KBM-7 (cell line): ENCODE results near the gene SYT13.

Experiments used
- DNase-seq: peaks from one replicate; pipeline ENCODE4 v3.0.0-alpha.2; 2015
- in situ Hi-C: fragments of 300-500 bp; cut with MboI; formaldehyde crosslinking; loops from 2 replicates; pipeline ENCODE4 v1.14.3; 2020; ENCODE audit warnings: low sequenced_read_pairs, low pct_unique_long_range_greater_than_20kb, mixed read lengths

Gene SYT13

DNA sequence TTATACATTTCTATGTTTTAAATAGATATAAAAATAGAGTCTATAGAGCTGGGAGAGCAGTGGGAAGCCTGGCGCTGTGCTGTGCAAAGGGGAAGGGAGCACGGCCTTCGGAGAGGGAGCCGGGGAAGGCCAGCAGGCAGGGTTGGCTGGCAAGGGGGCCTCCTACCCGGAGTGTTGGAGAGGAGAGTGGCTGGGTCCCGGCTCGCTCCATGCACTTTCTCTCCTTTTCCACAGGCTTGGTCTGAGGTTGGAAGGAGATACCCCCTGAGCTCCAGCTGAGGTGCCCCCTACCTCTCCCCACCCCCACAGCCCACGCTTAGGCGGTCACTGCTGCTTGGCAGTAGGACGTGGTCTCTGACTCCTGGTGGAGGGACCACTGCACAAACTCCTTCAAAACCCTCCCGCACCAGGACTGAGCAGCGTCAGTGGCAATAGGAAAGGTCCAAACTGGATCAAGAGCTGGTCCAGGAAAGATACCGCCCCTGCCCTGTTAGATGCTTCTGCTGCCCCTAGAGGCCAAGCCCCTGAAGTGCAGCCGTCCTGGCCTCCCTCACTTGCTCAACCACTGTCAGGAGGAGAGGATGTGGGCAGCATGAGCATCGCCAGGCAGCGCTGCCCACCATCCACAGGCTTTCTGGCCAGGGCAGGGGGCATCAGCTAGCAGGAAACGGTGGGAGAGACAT is 52.9 kb downstream of the SYT13 start:
- DNase-seq: peak; percentile 79
- in situ Hi-C loops: no loop called here

DNA sequence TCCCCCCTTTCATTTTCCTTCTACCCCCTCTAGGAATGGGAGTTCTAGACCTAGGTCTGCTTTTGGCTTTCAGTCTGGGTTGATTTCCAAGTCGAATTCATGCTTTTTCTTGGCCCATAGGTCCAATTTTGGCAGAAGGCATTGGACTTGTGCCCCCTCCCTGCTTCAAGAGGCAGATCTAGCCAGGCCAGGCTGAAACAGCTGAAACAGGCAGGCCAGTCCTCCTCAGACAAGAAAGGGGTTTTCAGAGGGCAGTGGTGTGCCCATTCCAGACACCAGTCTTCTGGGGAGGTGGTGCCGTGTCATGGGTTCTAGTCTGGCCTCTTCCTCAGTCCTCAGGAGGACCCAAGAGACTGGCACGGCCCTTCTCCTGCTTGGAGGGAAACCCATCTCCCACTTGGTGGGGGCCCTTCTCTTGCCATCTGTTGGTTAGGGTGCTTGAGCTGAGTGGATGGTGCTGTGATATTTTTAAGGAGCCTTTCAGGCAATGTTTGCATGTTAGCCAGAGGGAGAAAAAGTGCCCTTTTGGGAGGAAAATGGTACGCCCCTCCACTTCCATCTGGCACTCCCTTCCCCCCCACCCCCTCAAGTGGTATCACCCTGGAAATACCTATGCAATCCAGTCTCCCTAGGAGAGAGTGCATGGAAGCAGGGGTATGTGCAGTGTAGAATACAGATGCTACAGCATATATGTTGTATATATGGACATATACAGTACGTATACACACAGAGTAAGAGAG is 53.6 kb downstream of the SYT13 start:
- in situ Hi-C loops: no loop called here
- DNase-seq: no peak

DNA sequence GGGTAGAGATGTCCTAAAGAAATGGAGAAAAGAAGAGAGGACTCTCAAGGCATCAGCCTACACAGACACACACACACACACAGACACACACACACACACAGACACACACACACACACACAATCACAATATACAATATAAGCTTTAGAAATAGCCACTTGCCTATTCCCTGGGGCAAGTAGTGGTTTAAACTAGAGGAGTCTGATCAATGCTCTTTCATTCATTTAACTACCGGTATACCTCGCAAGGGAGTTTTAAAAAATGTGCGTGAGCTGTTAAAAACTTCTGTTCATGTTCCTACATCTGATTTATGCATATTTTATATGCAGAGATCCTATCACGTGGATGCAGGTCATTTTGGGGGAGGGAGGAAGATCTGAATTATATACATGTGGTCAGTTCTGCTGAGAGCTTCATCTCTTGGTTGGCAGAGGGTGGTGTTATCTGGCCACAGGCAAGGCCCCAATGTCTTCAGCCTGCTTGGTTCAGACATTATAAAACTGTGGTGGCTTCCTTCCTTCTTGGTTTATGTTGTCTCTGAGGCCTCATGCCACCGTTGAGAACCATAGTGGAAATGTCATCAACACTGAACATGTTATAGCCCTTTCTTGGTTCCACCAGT is 56.6 kb downstream of the SYT13 start:
- DNase-seq: no peak
- in situ Hi-C loops: no loop called here

DNA sequence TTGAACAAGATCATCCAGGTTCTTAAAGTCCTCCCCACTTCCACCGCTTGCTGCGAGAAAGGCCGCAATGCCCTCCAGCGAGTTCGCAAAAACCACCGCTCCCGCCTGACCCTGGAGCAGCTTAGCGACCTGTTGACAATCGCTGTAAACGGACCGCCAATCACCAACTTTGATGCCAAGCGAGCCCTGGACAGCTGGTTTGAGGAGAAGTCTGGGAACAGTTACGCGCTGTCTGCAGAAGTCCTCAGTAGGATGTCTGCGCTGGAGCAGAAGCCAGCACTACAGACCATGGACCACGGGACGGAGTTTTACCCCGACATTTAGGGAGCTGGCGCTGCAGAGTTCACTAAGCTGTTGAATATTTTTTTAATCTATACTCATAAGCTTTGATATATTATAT is 58.3 kb downstream of the SYT13 start:
- in situ Hi-C loops: no loop called here
- DNase-seq: no peak

DNA sequence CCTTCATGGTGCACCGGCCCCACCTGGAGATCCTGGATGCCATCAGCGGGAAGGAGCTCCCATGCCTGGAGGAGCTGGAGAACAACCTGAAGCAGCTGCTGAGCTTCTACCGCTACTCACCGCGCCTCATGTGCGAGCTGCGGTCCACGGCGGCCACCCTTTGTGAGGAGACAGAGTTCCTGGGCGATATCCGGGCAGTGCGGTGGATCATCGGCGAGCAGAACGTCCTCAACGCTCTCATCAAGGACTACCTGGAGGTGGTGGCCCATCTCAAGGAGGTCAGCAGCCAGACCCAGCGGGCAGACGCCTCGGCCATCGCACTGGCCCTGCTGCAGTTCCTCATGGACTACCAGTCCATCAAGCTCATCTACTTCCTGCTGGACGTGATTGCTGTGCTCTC is 59.2 kb downstream of the SYT13 start:
- DNase-seq: no peak
- in situ Hi-C loops: no loop called here

DNA sequence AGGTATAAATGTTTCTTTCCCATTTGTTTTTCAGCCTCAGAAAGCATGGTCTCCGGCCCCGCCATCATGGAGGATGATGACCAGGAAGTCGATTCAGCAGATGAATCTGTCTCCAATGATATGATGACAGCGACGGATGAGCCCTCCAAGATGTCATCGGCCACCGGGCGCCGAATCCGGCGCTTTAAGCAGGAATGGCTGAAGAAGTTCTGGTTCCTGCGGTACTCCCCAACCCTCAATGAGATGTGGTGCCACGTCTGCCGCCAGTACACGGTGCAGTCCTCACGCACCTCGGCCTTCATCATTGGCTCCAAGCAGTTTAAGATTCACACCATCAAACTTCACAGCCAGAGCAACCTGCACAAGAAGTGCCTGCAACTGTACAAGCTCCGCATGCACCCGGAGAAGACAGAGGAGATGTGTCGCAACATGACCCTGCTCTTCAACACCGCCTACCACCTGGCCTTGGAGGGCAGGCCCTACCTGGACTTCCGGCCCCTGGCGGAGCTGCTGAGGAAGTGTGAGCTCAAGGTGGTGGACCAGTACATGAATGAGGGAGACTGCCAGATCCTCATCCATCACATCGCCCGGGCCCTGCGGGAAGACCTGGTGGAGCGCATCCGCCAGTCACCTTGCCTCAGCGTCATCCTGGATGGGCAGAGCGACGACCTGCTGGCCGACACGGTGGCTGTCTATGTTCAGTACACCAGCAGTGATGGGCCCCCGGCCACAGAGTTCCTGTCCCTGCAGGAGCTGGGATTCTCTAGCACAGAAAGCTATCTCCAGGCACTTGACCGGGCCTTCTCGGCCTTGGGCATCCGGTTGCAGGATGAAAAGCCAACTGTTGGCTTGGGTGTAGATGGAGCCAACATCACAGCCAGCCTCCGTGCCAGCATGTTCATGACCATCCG is 59.9 kb downstream of the SYT13 start:
- in situ Hi-C loops: no loop called here
- no peak for DNase-seq

DNA sequence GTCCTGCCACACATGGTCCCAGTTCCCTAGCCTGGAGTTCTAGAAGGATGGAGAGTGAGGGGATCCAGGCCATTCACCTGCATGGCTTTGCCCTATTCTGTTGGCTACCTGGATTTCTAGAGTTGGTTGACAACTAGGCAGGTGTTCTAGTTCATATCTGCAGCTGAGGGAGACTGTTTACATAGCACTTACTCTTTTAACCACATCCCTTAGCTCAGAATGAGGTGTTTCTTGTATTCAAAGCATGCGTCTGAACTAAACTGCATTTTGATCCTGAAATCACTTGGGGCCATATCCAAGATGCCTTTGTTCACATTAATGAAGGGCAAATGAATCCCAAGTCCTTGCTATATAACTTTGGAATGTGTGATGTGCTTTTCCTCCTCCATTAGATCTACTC is 60.9 kb downstream of the SYT13 start:
- in situ Hi-C loops: no loop called here
- no peak for DNase-seq

DNA sequence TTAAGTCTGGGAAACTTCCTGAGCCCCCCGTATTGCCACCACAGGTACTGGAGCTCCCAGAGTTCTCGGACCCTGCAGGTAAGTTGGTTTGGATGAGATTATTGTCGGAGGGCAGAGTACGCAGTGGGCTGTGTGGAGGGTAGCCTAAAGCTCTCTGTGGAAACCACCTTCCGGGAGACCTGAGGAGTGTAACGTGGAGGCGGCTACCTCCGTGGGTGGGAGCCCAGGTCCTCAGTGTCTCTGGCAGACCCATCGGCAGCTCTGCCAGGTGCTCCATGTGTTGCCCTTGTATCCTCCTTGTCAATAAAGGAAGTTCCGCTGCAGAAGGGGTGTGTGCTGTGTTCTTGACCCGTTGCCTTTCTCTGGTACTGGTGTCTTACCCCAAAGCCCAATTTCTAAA is 61.4 kb downstream of the SYT13 start:
- in situ Hi-C loops: no loop called here
- DNase-seq: no peak

DNA sequence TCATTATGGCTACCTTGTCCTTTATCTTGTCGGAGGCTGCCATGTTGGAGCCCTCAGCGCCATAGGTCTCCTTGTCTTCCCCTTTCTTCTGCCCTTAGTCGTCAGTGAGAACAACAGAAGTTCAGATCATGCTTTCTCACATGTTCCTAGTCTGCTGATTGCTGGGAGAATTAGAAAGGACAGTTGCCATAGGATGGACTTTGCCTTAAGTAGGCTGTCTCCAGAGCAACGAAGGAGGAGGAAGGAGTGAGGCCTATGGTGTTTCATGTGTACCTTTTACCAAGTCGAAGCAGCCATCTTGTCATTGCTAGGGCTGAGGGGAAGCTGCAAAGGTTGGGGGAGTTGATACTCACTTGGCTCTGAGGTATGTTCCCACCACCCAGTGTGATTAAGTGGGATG is 62.6 kb downstream of the SYT13 start:
- DNase-seq: no peak
- in situ Hi-C loops: no loop called here

DNA sequence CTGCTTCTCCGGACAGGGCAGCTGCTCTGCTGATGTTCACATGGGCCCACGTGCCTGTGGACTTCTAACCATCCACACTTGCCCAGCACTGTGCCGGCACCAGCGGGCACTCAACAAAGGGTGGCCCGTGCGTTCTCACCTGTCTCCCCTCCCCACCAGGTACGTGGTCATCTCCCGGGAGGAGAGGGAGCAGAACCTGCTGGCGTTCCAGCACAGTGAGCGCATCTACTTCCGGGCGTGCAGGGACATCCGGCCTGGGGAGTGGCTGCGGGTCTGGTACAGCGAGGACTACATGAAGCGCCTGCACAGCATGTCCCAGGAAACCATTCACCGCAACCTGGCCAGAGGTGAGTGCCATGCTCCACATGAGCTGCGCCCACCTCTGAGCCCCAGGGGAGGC is 66.7 kb downstream of the SYT13 start:
- DNase-seq: no peak
- in situ Hi-C loops: no loop called here

DNA sequence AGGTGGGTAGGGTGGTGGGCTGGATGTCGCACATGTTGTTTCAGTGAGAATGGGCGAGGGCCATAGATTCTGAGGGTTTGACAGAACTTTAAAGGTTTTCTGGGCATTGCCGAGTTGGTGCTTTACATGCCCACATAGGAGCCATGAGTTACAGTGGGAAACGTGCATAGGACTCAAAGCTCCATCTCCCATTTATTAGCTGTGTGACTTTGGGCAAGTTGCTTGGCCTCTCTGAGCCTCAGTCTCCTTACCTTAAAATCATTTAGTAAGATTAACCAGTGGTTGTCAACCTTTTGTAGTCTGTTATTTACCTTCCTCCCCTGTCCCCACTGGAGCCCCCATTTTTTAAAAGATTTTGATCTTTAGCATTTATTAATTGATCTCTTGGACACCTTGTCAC is 67.4 kb downstream of the SYT13 start:
- in situ Hi-C loops: no loop called here
- DNase-seq: no peak

DNA sequence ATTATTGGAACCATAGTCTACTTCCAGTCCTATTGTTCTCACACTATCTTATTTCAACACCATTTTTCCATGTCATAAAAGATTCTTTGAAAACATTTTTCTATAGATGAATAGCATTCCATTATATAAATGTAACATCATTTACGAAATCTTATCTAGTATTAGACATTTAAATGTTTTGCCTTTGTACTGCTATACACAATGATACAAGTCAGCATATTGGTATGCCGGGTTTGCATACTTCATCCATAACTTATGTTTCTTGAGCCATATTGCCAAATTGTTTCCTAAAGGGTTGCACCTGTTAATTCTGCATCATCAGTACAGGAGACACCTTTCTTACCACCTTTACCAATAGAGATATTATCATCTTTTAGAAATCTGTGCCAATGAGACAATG is 68.2 kb downstream of the SYT13 start:
- in situ Hi-C loops: no loop called here
- DNase-seq: no peak

DNA sequence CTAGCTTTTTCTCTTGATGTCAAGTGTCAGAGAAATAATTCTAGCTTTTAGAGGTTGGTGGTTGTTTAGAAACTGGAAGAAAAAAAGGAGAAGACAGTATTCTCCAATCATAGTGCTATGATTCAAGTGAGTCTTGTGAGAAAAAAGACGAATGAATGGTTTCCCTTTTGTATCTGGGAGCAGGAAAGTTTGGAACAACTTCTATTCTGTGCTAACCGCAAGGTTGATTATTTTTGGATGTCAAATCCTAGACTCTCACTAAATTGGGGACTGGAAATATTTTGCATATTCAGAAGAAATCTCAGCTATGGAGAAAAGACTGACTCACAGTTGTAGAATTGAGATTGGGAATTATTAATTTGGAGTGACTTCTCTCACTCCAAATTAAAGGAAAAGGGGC is 69.2 kb downstream of the SYT13 start:
- no peak for DNase-seq
- in situ Hi-C loops: no loop called here

DNA sequence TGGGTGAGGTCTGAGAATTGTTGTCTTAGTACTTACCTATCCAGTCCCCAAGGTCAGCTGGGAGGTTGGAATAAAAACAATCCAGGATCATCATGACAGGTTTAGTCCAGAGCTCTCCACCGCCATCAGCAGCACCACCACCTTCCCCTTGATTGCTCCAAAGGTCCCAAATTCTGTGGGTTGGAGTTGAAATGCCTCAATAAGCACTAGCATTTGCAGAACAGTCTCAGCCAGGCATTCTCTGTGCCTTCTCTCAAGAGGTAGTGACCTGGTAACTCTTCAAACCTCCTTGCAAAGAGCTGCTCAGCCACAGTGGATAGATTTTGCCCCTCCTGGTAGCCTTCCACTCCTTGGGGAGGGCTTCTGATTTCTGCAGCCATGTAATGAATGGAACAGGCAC is 70.1 kb downstream of the SYT13 start:
- in situ Hi-C loops: no loop called here
- no peak for DNase-seq

DNA sequence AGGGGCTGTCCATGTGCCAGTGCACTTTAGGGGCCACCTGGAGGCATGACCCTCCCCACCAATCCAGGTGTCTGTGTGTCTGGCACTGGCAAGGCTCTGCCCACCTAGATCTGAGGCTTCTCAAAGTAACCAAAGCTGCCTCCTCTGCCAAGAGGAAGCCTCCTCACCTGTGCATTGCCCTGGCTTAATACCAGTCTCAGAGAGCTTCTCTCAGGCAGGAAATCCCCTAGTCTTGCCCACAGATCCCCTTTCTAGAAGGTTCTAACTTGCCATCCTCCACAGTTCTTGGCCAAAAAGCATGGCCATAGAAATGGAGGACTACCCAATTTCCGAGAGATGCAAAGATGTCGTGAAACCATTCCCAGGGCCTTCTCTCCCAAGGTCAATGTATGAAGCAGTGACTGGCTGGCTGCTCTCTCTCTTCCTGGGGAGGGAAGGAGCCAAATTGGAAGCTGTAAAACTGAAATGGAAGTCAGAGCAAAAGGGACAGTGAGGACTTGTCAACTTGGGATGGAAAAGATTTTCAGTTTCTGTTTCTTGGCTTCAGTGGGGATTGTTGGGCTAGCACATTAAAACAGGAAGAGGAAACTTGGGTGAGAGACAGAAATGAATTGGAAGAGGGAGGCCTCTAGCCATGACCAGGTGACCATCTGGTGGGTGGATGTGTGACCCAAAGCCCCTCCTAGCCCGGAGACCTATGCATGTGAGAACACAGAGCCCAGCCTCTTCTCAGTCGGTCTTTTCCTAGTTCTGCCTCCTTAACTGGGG is 70.9 kb downstream of the SYT13 start:
- no peak for DNase-seq
- in situ Hi-C loops: no loop called here

DNA sequence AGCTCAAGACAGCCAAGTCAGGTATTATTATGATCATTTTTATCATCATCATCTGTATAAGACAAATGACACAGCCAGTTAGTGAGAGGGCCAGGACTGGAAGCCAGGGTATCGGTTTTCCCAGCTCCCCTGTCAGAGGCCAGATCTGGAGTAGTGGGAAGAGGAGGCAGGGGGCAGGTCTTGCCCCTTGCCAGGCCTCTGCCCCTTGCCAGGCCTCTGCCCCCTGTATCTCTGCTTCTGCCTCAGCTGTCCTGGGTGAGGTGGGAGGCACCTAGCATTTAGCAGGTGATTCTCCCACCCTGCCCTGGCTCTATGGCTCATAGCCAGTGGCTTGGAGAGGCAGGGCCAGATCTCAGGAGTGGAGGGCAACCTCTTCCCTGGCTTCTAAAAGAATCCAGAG is 72.4 kb downstream of the SYT13 start:
- in situ Hi-C loops: no loop called here
- no peak for DNase-seq

DNA sequence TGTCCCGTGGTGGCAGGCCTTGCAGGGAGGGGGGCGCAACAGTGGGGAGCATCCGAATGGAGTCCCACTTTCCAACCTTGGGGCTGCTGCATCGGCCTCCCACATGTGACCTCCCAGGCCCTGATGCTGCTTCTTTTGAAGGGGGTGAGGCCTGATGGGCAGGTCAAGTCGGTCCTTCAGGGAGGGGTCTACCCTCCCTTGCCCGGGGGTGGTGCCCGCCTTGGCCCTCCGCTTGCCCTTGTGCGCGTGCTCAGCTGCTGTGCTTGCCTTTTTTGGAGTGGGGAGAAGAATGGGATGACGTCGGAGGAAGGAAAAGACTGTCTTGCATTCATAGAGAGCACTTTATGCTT is 72.8 kb downstream of the SYT13 start:
- in situ Hi-C loops: no loop called here
- no peak for DNase-seq

DNA sequence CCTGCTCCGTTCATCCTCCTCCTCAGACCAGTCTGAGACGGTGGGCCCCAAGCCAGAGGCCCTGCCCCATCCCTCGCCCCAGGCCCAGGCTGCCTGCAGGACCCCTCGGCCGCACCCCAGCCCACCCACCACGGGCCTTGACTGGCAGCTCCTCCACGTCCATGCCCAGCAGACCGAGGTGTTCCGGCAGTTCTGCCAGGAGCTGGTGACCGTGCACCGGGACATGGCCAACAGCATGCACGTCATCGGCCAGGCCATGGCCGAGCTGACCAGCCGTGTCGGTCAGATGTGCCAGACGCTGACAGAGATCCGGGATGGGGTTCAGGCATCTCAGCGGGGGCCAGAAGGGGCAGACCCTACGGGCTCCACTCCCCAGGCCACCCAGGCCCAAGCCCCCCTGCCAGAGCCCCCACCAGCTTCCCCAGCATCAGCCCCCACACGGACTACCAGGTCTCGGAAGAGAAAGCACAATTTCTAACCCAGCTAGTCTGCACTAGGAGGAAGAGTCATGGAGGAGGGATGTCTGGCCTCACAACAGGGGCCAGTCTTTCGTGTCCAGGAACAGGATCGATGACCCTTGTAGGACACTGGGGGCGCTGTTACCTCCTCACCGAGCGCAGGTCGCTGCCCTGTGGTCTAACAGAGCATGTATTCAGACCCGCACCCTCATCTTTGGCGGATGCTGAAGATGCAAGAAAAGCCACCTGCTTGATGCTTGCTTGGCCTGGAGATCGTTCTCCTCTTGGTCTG is 73.4 kb downstream of the SYT13 start:
- in situ Hi-C loops: no loop called here
- no peak for DNase-seq
